Spleen (tissue), 7 donors: ENCODE data around the gene ANKRD11.
"Not testable (repeated sequence)": the region's sequence is repeated elsewhere in the genome, so short reads cannot be mapped to it uniquely, and the experiment has no call there.

Experiments
- CTCF ChIP-seq, 11 experiments: fragments of 200-600 bp in 7 of 11; fragments of 450-650 bp in 4 of 11; sonication (generic) in 4 of 11; IDR thresholded peaks in 8 of 11; conservative IDR thresholded peaks in 3 of 11; 1 replicate in 7 of 11; 2 replicates in 4 of 11; pipeline versions ENCODE4 v1.4.0 to v1.8.0; 2016 to 2021; ENCODE audit warnings: antibody characterized with exemption in 11 of 11, inconsistent platforms in 4 of 11, mild to moderate bottlenecking in 1 of 11
- POLR2AphosphoS5 ChIP-seq, 3 donors: sonication (generic); formaldehyde crosslinking; IDR thresholded peaks; one replicate each; pipeline ENCODE4 v1.5.1; 2017; ENCODE audit warnings: antibody characterized with exemption in 3 of 3
- donor health status: DM: no; HTN: no; CAD: no; lungs with moderate emphysema.
- donor health status: DM: no; HTN: no; CAD: no.
- donor health status: DM: no; HTN: no; CAD: no.

- TF ChIP-seq CTCF (IDR thresholded peaks at IDR 0.05 in 8 of 11, conservative IDR thresholded peaks at IDR 0.05 in 3 of 11); POLR2AphosphoS5 (IDR thresholded peaks at IDR 0.05): not testable (repeated sequence)
Measured at GRCh38 chr16:89454378-89455125, 35.8 kb downstream of the ANKRD11 start.
